ENCODE results near the gene KIRREL3. TPM values are rescaled to one million over a fixed set of nuclear protein-coding genes. Genes with fewer than 3 reads are reported as not detected.

Gene KIRREL3
- total and polyA plus RNA-seq, 8 donors, result 0.06 to 1.1 (median 0.26) TPM; not detected in 2

DNA sequence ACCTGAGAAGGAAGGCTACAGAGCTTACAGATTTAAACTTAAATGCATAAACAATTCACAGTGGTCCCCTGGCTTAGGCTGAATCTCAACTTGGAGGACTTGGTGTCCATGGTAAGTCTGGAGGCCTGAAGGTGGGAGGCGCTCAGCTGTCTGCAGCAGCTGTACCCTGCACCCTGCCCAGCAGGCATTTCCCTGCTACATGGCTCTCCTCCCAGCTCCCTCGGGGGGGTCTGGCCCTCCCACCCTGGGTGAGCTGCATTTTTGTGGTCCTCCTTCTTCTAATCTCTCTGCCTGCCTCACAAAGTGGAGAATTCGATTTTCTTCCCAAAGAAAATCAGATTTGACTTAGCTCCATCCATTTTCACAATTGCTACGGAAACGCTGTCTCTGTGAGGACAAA, 273.2 kb downstream of the KIRREL3 start:
- ATAC-seq, result no peak
- 54 to 70% methylated on average over 5 of the region's 5 CpGs for WGBS, 2 donors

DNA sequence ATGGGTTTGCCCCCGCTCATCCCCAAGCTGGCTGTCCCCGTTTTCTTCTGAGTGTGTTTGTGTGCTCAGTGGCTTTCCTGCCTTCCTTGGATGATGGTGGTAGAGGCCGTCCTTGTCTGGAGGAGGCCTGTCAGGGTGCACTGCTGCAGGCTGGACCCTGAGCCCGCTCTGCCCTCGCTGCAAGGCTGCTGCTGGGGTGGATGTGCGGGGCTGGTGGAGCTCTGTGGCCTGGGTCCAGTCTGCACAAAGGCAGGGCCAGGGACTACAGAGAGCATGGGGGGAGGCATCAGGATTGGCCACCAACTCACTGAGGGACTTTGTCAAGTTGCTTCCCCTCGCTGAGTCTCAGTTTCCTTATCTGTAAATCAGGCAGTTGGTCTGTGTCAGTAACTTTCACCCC, 275.0 kb downstream of the KIRREL3 start:
- TF ChIP-seq, protein P1, sequence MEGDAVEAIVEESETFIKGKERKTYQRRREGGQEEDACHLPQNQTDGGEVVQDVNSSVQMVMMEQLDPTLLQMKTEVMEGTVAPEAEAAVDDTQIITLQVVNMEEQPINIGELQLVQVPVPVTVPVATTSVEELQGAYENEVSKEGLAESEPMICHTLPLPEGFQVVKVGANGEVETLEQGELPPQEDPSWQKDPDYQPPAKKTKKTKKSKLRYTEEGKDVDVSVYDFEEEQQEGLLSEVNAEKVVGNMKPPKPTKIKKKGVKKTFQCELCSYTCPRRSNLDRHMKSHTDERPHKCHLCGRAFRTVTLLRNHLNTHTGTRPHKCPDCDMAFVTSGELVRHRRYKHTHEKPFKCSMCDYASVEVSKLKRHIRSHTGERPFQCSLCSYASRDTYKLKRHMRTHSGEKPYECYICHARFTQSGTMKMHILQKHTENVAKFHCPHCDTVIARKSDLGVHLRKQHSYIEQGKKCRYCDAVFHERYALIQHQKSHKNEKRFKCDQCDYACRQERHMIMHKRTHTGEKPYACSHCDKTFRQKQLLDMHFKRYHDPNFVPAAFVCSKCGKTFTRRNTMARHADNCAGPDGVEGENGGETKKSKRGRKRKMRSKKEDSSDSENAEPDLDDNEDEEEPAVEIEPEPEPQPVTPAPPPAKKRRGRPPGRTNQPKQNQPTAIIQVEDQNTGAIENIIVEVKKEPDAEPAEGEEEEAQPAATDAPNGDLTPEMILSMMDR (IDR thresholded peaks at IDR 0.05), result no peak
- intact Hi-C loops (cut with DNase I), result no loop called here
- Histone ChIP-seq H3K4me3 (no peak overlapping the region), H3K27ac (no peak overlapping the region), H3K36me3 (no peaks in the 10 kb centered on the region), H3K9me3 (no peaks in the 10 kb centered on the region), H3K27me3 (no peaks in the 10 kb centered on the region), H3K4me1 (no peaks in the 10 kb centered on the region)
- no peak for FAIRE-seq
- 77 to 81% methylated on average over 7 of the region's 7 CpGs for WGBS, 2 donors
- no peak for ATAC-seq
- DNase-seq, result no peak

More for the DNA sequence above, 273.2 kb downstream of the KIRREL3 start:
- intact Hi-C loops (cut with DNase I), result no loop called here
- Histone ChIP-seq H3K4me3 (no peak overlapping the region), H3K27ac (no peak overlapping the region), H3K4me1 (no peaks in the 10 kb centered on the region), H3K36me3 (no peaks in the 10 kb centered on the region), H3K9me3 (no peaks in the 10 kb centered on the region), H3K27me3 (no peaks in the 10 kb centered on the region)
- TF ChIP-seq, protein P1 (IDR thresholded peaks at IDR 0.05), result no peak
- DNase-seq (no peak), FAIRE-seq (no peak)

DNA sequence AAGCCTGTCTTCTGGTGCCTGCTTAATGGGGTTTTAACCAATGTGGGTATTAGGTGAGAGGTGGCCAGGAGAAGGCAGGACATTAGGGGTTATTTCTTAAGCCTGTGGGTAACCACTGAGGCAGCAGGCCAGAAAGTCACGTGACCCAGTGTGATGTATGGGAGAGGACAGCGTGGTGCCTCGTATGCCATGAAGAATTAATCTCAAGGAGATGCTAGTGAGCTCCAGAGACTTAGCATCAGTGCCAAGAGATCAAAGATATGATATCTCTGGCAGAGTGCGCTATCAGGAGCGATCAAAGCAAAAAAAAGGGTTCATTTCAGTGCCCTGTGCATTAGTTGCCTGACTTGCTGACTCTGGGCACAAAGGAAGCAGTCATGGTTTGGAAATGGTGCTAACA, 275.5 kb downstream of the KIRREL3 start:
- no peaks in the 10 kb centered on the region for H3K36me3 ChIP-seq
- H3K9me3 ChIP-seq, result no peaks in the 10 kb centered on the region
- 62 to 72% methylated on average over 5 of the region's 5 CpGs for WGBS, 2 donors
- FAIRE-seq (no peak), DNase-seq (no peak), ATAC-seq (no peak)
- no peak overlapping the region for H3K27ac ChIP-seq
- intact Hi-C loops (cut with DNase I), result no loop called here
- H3K4me3 ChIP-seq, result no peak overlapping the region
- H3K27me3 ChIP-seq, result no peaks in the 10 kb centered on the region
- TF ChIP-seq, protein P1 (IDR thresholded peaks at IDR 0.05), result no peak
- H3K4me1 ChIP-seq, result no peaks in the 10 kb centered on the region

DNA sequence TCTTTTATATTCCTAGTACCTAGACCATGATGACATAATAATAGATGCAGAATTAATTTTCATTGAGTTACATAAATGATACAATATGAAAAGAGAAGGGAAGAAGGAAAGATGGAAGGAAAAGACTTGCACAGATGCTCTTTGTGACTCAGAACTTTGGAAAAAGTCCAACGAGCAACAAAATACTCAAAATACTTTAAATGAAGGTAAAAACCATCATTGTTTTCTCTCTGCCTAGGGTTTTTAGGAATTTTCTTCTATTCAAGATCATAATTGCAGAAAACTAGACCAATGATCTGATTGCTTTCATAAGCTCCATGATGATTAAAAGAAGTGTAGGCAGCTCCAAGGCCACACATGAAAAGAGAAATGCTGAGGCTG, 276.9 kb downstream of the KIRREL3 start:
- H3K27ac ChIP-seq, result no peak overlapping the region
- ATAC-seq, result no peak
- no peak for FAIRE-seq
- no peaks in the 10 kb centered on the region for H3K4me1 ChIP-seq
- DNase-seq, result no peak
- intact Hi-C loops (cut with DNase I), result no loop called here
- no peaks in the 10 kb centered on the region for H3K36me3 ChIP-seq
- 42 to 67% methylated on average over 1 of the region's 1 CpG for WGBS, 2 donors
- H3K27me3 ChIP-seq, result no peaks in the 10 kb centered on the region
- TF ChIP-seq, protein P1 (IDR thresholded peaks at IDR 0.05), result no peak
- H3K4me3 ChIP-seq, result no peak overlapping the region
- no peaks in the 10 kb centered on the region for H3K9me3 ChIP-seq

DNA sequence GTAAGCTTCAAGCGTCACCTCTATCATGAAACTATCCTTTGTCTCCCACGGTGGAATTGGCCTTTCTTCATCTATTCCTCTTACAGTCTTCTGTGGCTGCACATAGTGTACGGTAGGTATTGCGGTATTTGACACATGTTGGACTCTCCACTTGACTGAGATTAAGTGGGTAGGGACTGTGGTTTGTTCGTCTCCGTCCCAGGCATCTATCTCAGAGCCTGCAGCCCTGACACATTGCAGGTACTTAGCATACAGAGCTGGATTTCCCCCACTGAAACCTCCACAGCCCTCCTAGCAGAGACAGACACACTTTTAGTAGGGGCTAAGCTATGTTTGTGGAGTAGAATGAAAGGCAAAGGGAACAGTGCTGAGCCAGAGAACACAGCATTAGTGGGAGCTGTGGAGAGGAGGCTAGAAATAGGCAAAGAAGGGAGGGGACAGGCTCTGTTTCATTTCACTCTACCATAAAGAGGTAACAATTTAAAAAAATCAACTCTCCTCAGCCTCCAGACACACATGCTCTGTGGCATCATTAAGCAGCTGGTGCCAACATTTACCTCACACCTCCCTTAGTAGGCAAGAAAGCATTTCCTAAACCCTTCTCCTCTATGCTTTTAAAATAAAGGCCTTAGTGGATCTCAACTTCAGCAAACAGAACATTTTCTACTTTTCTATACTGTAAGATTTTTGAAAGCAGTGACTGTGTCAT, 277.5 kb downstream of the KIRREL3 start:
- no peak for FAIRE-seq
- no peak for ATAC-seq
- WGBS, 2 donors, result 87 to 88% methylated on average over 6 of the region's 6 CpGs
- Histone ChIP-seq H3K27me3 (no peaks in the 10 kb centered on the region), H3K36me3 (no peaks in the 10 kb centered on the region), H3K27ac (no peak overlapping the region), H3K9me3 (no peaks in the 10 kb centered on the region), H3K4me3 (no peak overlapping the region), H3K4me1 (no peaks in the 10 kb centered on the region)
- TF ChIP-seq, protein P1 (IDR thresholded peaks at IDR 0.05), result no peak
- intact Hi-C loops (cut with DNase I), result no loop called here
- no peak for DNase-seq

All from pancreas (tissue), 10 donors.